NCI-H2196 treated with DMSO at 0.1 percent for 48 hours (cell line): ENCODE measurements around the gene CARD11.
"Not testable (repeated sequence)": the region's sequence is repeated elsewhere in the genome, so short reads cannot be mapped to it uniquely, and the experiment has no call there.

ENCODE experiments used
- DNase-seq: peaks from one replicate; lab custom pipeline; 2025; ENCODE audit not compliant: unreplicated experiment; lab: John Stamatoyannopoulos, UW

CARD11 gene

GRCh38 chr7:3065724-3066143 is 22.1 kb upstream of the CARD11 start:
- no peak for DNase-seq

DNA sequence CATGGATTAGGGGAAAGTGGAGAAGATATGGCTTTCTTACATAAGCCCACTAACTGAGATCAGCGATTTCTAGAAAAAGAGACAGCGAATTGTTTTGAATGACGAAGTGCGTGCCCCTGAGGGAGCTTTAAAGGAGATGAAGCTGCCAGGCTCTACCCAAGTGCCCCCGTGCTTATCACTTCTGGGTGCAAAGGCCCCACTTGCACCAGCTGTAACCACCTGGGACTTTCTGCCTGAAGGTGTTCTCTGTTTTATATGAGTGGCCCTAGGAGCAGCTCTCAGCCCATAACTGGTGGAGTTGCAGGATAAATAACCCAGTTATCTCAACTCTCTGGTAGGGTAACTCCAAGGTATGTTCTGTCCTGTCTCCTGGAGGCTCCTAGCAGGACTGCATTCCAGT is 20.4 kb upstream of the CARD11 start:
- DNase-seq, result no peak

GRCh38 chr7:3063016-3063753 is 19.5 kb upstream of the CARD11 start:
- no peak for DNase-seq

DNA sequence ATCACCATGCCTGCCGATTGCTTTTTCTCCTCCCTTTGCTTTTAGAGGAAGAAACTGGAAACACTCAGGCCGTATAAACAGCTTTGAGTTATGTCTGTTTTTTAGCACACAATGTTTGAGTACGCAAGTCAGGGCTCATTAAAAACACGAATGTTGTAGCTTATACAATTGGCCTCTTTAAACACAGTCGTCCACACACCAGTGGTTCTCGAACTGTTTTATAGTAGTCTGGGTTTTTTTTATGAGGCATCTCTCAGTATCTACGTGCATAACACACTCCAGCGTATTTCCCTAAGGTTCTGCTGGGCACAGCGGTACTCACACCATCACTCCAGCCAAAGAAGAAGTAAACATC is 13.4 kb upstream of the CARD11 start:
- no peak for DNase-seq

DNA sequence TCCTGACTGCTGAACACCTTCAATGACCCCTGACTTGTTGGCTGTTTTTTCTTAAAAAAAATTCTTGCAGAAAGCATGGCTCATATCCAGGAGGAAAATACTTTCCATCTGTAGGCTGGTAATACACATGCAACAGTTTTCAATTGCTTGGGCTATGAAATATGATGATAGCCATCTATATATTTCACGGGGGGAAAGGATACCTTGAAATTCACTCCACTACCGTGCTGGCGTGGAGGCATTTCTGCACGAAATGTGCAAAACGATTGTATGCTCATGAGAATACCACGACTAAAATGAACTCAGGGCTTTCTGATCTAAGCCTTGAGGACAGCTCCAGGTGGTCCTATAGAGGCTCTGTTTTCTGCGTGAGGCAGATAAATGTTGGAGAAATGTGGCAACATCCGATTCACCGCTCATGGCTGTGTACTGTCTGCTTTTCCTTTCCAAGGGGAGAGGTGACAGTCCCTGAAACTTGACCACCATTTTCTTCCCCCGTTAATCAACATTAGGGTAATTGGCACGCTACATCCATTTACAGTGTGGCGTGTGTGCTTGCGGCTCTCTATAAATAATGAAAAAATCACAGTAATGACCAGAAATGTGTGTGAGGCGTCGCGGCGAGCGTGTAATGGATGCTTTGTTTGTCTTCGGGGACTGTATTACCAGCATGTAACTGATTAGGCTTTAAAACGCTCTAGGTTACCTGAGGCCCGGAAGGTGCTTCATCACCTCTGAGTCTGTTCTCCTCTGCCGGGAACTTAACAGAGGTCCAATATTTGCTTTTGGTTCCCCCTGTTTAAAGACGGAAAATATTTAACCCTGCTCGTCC is 12.8 kb upstream of the CARD11 start:
- no peak for DNase-seq

GRCh38 chr7:3055626-3056025 is 12.0 kb upstream of the CARD11 start:
- DNase-seq, result no peak

DNA sequence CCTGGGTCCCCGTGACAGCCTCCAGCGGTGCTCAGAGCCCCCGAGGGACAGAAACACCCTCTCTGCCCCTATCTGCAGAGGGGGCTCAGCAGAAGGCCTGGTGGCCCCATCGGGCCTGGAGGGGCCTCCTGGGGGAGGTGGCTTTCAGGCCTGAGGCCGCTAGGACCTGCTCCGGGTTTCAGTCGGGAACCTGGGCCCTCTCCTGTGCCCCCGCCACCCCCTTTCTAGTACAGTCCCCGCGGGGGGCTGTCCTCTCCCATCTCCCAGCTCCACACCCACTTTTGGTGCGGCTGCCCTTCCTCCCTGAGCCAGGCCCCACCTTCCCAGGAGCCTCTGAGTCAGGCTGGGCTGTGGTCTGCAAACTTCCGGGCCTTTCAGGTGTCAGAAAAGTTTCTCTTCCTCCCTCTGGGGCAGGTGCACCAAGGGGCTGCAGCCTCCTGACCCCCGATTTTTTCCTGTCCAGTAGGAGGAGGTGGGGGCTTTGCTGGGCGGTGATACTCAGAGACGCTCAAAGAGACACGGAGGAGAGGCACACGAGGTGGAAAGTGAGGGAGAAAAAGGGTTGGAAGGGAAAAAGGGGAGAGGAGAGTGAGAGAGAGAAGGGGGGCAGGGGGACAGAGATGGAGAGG is 692 bp downstream of the CARD11 start:
- no peak for DNase-seq

- DNase-seq, result no peak
These were observed 1.5 kb downstream of the CARD11 start for GRCh38 chr7:3041986-3042675.

GRCh38 chr7:3039787-3040186 is 3.9 kb downstream of the CARD11 start:
- DNase-seq, result no peak

GRCh38 chr7:3038011-3038410 is 5.7 kb downstream of the CARD11 start:
- not testable (repeated sequence) for DNase-seq

GRCh38 chr7:3037259-3037658 is 6.4 kb downstream of the CARD11 start:
- DNase-seq, result no peak

DNA sequence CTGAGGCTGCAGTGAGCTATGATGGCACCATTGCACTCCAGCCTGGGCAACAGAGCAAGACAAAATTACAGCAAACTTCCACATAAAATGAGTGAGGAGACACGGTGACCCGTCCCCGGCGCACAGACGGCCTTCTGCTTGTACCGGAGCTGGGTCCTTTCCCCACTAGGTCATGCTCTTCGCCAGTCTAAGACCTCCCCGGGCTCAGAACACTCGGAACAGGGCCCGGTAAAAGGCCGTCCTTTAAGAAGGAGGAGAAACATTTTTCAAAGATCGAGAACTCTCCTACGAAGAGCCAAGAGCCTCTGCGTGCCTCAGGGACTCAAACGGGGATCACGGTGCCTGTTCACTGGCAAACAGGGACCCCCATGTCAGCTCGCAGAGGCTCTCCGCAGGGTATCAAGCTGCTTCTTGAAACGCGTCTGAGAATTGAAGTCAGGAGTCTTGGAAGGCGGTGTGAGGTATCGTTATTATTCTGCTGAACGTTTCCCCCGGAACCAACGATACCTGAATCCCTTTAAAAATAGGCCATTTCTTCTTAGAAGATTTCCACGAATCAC is 9.0 kb downstream of the CARD11 start:
- no peak for DNase-seq

DNA sequence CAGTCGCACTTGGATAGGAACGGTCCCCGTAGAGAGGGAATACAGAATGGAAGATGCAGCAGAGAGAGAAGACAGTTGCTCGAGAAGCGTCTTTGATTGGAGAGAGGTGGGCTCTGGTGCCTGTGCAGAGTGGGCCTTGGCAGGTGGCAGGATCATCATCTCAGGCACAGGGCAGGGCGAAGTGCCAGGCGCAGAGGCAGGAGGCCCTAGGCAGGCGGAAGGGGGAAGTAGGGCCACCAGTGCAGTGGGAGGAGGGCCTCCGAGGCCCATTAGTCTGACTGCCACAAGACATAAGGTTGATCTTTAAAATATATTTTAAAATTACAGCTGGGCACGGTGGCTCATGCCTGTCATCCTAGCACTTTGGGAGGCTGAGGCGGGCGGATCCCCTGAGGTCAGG is 10.1 kb downstream of the CARD11 start:
- DNase-seq, result no peak

DNA sequence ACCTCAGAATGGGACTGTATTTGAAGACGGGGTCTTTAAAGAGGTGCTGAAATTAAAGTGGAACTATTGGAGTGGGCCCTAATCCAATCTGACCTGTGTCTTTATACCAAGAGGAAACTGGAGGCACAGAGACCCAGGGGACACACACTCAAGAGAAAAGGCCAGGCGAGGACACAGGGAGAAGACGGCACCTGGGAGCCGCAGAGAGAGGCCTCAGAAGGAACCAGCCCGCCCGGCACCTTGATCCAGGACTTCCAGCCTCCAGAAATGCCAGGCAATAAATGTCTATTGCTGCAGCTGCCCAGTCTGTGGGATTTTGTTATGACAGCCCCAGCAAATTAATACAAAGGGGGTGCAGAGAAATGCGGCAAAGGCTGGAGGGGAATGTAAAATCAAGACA is 10.5 kb downstream of the CARD11 start:
- DNase-seq, result no peak

DNA sequence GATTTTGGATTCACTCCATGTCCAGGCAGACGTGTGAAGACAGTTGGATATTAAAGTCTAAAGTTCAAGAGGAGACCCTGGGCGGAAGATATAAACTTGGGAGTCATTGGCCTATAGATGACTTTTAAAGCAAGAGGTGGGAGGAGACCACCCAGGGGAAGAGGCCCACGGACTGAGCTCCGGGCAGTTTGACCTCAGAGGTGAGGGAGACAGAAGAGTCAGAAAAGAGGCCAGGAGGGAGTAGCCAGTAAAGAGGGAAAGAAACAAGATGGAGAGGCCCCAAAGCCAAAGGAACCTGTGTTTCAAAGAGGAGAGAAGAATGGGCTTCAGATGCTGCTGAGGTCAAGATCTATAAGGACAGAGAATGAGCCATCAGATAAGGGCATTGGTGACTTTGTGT is 11.4 kb downstream of the CARD11 start:
- no peak for DNase-seq

GRCh38 chr7:3029138-3029537 is 14.5 kb downstream of the CARD11 start:
- no peak for DNase-seq

- no peak for DNase-seq
These were observed 14.9 kb downstream of the CARD11 start for GRCh38 chr7:3028758-3029093.

- DNase-seq, result no peak
These were observed 15.5 kb downstream of the CARD11 start for GRCh38 chr7:3028071-3028757.

GRCh38 chr7:3027005-3027845 is 16.4 kb downstream of the CARD11 start:
- DNase-seq, result no peak

DNA sequence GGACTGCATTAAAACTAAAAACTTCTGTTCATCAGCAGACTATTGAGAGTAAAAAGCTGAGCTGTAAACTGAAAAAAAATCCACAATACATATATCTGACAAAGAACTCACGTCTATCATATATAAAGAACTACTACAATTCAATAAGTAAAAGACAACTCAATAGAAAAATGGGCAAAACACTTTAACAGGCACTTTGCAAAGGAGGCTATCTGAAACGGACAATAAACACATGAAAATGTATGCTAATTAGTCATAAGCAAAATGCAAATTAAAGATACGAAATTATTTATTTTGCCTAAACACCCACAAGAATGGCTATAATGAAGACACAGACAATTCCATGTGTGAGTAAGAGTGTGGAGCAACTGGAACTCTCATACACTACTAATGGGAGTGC is 18.1 kb downstream of the CARD11 start:
- DNase-seq, result no peak
